Measurements from ENCODE around the gene CMIP. TPM values are rescaled to one million over a fixed set of nuclear protein-coding genes. Genes with fewer than 3 reads are reported as not detected.

CMIP gene
- total RNA-seq, 6 experiments from 2014 or later = 12.2 to 23.0 (median 16.5) TPM

GRCh38 chr16:81451753-81452680 lies 7.4 kb downstream of the CMIP start:
- intact Hi-C loops (cut with DNase I) = loop anchor here in 1 of 2 donors (10.0 kb wide), 1 partner anchor 83 kb away; no protein-coding TSS in a partner anchor
- peaks cover 0 to 92% (median 50%) of the 10 kb centered on the region in 4 donors for H3K4me1 ChIP-seq
- WGBS (ENCODE audit: insufficient coverage, low coverage, low lambda C conversion rate, missing lambda C conversion rate) = 12% methylated on average over 19 of the region's 20 CpGs
- H3K4me3 ChIP-seq = no peak overlapping the region
- peak overlapping the region; percentile 6 to 59 (median 40) for H3K27ac ChIP-seq
- no peaks in the 10 kb centered on the region for H3K9me3 ChIP-seq
- TF ChIP-seq CTCF (IDR thresholded peaks at IDR 0.05) = no peak
- TF ChIP-seq POLR2A (IDR thresholded peaks at IDR 0.05) = no peak
- H3K27me3 ChIP-seq = no peaks in the 10 kb centered on the region
- peak; percentile 9 to 45 (median 18) for ATAC-seq
- no peaks in the 10 kb centered on the region for H3K36me3 ChIP-seq
- peak in 2 of 3 donors; percentile 51 to 66 for DNase-seq

- ATAC-seq (peak; percentile 4 to 56 (median 30)), DNase-seq (peak; percentile 54 to 73 (median 72))
- TF ChIP-seq POLR2A (IDR thresholded peaks at IDR 0.05) = no peak
- TF ChIP-seq CTCF (IDR thresholded peaks at IDR 0.05) = no peak
- Histone ChIP-seq H3K4me1 (peaks cover 0 to 94% (median 50%) of the 10 kb centered on the region in 4 donors), H3K9me3 (no peaks in the 10 kb centered on the region), H3K4me3 (no peak overlapping the region), H3K36me3 (no peaks in the 10 kb centered on the region), H3K27me3 (no peaks in the 10 kb centered on the region), H3K27ac (peak overlapping the region in 1 of 3 donors; percentile 59)
- intact Hi-C loops (cut with DNase I) = loop anchor here in 1 of 2 donors (10.0 kb wide), 1 partner anchor 82 kb away; no protein-coding TSS in a partner anchor
- 56% methylated on average over 9 of the region's 14 CpGs for WGBS (ENCODE audit: insufficient coverage, low coverage, low lambda C conversion rate, missing lambda C conversion rate)
Observed at GRCh38 chr16:81453091-81453728, 8.6 kb downstream of the CMIP start.

- Histone ChIP-seq H3K27me3 (no peaks in the 10 kb centered on the region), H3K4me1 (peaks cover 0 to 90% (median 48%) of the 10 kb centered on the region in 4 donors), H3K27ac (peak overlapping the region in 1 of 3 donors; percentile 59), H3K4me3 (no peak overlapping the region), H3K9me3 (no peaks in the 10 kb centered on the region), H3K36me3 (no peaks in the 10 kb centered on the region)
- 59% methylated on average over 7 of the region's 7 CpGs for WGBS (ENCODE audit: insufficient coverage, low coverage, low lambda C conversion rate, missing lambda C conversion rate)
- intact Hi-C loops (cut with DNase I) = loop anchor here in 1 of 2 donors (10.0 kb wide), 1 partner anchor 81 kb away; no protein-coding TSS in a partner anchor
- TF ChIP-seq CTCF (IDR thresholded peaks at IDR 0.05) (no peak), POLR2A (IDR thresholded peaks at IDR 0.05) (no peak)
- DNase-seq (no peak), ATAC-seq (no peak)
Observed at GRCh38 chr16:81454044-81454443, 9.4 kb downstream of the CMIP start.

- no peaks in the 10 kb centered on the region for H3K36me3 ChIP-seq
- 87% methylated on average over 7 of the region's 13 CpGs for WGBS (ENCODE audit: insufficient coverage, low coverage, low lambda C conversion rate, missing lambda C conversion rate)
- TF ChIP-seq POLR2A (IDR thresholded peaks at IDR 0.05) = no peak
- no peak for TF ChIP-seq CTCF (IDR thresholded peaks at IDR 0.05)
- no peak overlapping the region for H3K27ac ChIP-seq
- no peak for DNase-seq
- peaks cover 0 to 80% (median 44%) of the 10 kb centered on the region in 4 donors for H3K4me1 ChIP-seq
- H3K4me3 ChIP-seq = no peak overlapping the region
- ATAC-seq = no peak
- no peaks in the 10 kb centered on the region for H3K9me3 ChIP-seq
- intact Hi-C loops (cut with DNase I) = loop anchor here (5.0 to 10.0 kb wide), 2 partner anchors 37 to 80 kb away; no protein-coding TSS in a partner anchor
- no peaks in the 10 kb centered on the region for H3K27me3 ChIP-seq
Observed at GRCh38 chr16:81455006-81455405, 10.4 kb downstream of the CMIP start.

Measured in right lobe of liver (tissue), 6 donors.